Hematopoietic multipotent progenitor cell treated with erythropoietin and hydrocortisone succinate and interleukin-3 and kit ligand, for 8 days (in vitro differentiated cells): Measurements from ENCODE around the gene TEX14.
"Not testable (repeated sequence)": the region's sequence is repeated elsewhere in the genome, so short reads cannot be mapped to it uniquely, and the experiment has no call there.

Experiments
- DNase-seq: peaks from one replicate; pipeline ENCODE4 v3.0.0-alpha.2; 2015

TEX14 gene

DNA sequence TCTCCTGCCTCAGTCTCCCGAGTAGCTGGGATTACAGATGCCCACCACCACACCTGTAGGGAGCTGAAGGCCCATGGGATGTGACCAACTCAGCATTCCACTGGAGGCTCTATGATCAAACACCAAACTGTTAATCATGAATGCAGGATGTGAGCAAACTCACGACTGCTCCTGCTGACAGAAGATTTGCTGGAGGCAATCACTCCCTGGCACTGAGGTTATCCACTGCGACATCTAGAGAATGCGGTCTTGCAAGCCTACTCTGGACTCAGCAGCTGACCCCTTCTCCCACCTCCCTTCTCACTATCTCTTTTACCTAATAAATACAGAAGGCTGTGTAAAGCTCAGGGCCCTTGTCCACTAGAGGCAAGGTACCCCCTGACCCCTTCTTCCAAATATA lies 4.9 kb downstream of the TEX14 start:
- DNase-seq: no peak

GRCh38 chr17:58684462-58684861 lies 7.4 kb downstream of the TEX14 start:
- DNase-seq: not testable (repeated sequence)

DNA sequence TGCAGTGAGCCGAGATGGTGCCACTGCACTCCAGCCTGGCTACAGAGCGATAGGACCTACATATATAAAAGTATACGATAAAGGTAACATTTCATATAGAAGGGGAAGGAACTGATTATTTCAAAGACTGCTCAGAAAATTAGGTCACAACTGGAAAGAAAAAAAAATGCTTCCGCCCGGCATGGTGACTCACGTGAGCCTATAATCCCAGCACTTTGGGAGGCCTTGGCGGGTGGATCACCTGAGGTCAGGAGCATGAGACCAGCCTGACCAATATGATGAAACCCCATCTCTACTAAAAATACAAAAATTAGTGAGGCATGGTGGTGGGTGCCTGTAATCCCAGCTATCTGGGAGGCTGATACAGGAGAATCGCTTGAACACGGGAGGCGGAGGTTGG lies 7.8 kb downstream of the TEX14 start:
- DNase-seq: no peak

GRCh38 chr17:58680038-58680369 lies 11.8 kb downstream of the TEX14 start:
- no peak for DNase-seq

GRCh38 chr17:58679263-58680037 lies 12.4 kb downstream of the TEX14 start:
- DNase-seq: peak; percentile 61

DNA sequence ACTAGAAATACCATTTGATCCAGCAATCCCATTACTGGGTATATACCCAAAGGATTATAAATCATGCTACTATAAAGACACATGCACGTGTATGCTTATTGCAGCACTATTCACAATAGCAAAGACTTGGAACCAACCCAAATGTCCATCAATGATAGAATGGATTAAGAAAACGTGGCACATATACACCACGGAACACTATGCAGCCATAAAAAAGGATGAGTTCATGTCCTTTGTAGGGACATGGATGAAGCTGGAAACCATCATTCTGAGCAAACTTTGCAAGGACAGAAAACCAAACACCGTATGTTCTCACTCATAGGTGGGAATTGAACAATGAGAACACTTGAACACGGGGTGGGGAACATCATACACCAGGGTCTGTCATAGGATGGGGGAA lies 13.6 kb downstream of the TEX14 start:
- DNase-seq: not testable (repeated sequence)

GRCh38 chr17:58677194-58677880 lies 14.5 kb downstream of the TEX14 start:
- no peak for DNase-seq

- DNase-seq: no peak
These were observed 19.9 kb downstream of the TEX14 start for GRCh38 chr17:58671969-58672368.

DNA sequence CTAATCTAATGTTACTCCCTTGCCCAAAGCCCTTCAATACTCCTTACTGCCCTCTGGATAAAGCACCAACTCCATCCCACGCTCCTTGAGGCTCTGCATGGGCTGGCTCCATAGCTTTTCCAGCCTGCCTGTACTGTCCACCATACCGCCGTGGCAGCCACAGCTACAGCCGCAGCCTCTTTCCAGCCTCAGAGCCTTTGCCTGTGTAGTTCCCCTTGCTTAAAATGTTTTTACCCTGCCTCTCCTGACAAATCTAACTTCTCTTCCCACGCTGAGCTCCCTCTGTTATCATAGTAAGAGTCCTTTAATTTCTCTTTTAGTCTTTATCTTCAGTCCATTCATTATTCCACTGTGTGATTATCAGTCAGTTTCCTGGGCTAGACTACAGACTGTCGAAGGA lies 22.0 kb downstream of the TEX14 start:
- no peak for DNase-seq

- no peak for DNase-seq
These were observed 23.3 kb downstream of the TEX14 start for GRCh38 chr17:58668598-58668935.

GRCh38 chr17:58667934-58668597 lies 23.8 kb downstream of the TEX14 start:
- no peak for DNase-seq

- DNase-seq: peak; percentile 83
These were observed 25.0 kb downstream of the TEX14 start for GRCh38 chr17:58666858-58667267.

DNA sequence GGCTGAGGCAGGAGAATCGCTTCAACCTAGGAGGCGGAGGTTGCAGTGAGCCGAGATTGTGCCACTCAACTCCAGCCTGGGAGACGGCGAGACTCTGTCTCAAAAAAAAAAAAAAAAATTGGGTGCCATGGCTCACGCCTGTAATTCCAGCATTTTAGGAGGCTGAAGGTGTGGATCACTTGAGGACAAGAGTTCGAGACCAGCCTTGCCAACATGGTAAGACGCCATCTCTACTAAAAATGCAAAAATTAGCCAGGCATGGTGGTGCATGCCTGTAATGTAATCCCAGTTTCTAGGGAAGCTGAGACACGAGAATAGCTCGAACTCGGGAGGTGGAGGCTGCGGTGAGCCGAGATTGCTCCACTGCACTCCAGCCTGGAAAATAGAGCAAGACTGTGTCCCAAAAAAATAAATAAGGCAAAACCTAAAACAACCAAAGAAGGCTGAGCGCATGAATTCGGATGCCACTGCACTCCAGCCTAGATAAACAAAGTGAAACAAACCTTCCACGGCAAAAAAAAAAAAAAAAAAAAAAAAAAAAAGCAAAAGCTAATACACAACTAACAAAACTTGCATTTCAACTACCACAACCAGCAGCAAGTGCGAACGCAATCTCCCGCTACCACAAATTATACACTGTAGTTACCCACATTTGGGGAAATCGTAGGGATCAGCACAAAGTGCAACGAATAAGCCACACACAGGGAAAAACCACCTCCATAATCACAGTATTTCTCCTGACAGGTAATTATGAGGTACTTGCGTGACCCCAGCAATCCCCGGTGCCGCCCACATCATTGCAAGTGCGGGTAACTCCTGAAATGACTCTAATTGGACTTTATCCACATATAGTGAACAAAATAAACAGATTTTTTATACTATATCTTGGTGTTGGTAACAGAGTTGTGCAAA lies 25.6 kb downstream of the TEX14 start:
- peak; percentile 16 for DNase-seq

GRCh38 chr17:58664302-58664701 lies 27.5 kb downstream of the TEX14 start:
- DNase-seq: no peak

DNA sequence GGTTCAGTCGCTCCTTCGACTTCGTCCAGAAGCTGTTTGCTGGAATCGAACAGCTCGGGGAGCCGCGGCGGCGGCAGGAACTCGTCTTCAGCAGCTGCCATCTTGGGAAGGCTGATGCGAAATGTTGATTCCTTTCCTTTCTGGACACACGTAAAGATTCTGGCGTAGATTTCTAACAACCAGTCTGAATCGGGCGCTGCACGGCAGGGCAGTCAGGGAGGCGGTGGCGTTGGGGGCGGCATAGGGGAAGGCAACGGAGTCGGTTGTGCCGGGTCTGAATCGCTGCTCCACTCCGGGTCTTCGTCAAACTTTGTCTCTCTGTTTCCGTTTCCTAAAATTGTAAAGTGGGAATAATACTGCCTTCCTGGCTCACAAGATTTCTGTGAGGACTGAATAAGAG lies 30.3 kb downstream of the TEX14 start:
- DNase-seq: no peak

DNA sequence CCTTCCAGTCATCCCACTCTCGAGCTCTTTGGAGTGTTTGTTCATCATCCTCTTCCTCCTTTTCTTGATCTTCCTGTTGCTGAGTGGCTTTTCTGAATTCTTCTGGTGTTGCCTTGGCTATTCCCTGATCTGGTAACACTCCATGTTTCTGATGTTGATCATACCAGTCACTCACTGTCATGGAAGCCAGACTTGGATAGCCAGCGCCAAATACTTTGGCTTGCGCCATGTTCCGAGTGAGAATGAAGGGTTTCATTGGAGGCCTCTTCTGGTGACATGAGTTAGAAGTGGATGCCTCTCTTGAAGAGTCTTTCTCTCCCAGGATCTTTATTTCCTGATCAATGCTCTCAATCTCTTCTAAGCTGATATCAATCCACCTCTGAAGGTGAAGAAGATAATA lies 31.2 kb downstream of the TEX14 start:
- DNase-seq: no peak

DNA sequence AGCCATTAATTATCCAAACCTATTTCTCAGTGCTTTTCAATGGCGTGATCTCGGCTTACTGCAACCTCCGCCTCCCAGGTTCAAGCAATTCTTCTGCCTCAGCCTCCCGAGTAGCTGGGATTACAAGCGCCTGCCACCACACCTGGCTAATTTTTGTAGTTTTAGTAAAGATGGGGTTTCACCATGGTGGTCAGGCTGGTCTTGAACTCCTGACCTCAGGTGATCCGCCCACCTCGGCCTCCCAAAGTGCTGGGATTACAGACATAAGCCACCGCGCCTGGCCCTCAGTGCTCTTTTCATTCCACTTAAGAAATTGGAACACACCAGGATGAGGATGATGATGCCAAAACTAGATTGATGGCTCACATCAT lies 32.1 kb downstream of the TEX14 start:
- DNase-seq: not testable (repeated sequence)

DNA sequence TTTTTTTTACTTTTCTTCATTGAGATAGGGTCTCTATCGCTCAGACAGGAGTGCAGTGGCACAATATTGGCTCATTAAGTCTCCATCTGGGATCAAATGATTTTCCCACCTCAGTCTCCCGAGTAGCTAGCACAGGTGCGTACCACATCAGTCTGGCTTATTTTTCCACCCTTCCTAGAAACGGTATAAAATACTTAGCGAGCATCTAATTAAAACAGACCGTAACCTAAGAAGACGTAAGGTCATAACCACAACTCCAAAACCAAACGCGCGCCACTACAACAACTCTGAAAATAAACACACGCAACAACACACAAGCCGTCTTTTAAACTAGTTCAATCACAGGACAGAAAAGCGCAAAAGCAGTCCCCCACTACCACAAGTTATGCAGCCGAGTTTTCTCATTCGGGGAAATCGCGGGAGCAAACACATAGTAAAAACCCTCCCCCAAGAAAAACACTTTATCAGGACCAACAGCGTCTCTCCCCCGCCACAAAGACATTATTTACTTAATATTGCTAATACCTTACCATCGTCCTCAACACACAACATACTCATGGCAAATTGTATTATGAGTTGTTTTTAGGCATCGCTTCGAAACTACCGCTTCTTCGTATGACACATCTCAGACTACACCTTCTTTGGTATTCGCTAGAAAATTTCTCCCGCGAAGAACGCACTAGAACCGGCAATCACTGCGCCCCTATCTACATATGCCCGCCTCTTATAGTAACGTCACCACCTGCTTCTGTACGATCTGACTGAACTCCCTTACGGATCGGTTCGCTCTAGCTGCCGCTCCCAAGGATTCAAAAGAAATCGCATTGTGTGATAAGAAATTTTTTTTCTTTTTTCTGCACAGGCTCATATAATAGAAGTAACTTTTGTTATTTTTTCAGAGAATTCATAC lies 32.8 kb downstream of the TEX14 start:
- DNase-seq: peak; percentile 97

DNA sequence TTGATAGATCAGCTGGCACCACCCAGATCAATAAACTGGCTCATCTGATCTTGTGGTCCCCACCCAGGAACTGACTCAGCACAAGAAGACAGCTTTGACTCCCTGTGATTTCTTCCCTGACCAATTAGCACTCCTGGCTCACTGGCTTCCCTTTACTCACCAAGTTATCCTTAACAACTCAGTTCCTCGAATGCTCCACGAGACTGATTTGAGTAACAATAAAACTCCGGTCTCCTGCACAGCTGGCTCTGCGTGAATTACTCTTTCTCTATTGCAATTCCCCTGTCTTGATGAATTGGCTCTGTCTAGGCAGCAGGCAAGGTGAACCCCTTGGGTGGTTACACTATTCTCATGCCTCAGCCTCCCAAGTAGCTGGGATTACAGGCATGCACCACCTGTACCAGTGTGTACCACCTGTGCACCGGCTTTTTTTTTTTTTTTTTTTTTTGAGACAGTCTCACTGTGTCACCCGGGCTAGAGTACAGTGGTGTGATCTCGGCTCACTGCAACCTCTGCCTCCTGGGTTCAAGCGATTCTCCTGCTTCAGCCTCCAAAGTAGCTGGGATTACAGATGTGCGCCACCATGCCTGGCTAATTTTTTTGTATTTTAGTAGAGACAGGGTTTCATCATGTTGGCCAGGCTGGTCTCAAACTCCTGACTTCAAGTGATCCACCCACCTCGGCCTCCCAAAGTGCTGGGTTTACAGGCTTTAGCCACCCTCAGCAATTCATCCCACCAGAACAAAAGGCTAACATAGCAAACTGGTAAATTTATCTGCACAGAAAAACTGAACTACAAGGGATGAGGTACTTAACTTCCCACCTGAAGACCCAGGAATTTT lies 33.7 kb downstream of the TEX14 start:
- DNase-seq: not testable (repeated sequence)

GRCh38 chr17:58648236-58648635 lies 43.6 kb downstream of the TEX14 start:
- DNase-seq: no peak

- no peak for DNase-seq
These were observed 48.7 kb downstream of the TEX14 start for GRCh38 chr17:58643147-58643546.
